Fibroblast of lung (primary cell): ENCODE results near the gene TMEM120B.

Experiments
- EZH2 ChIP-seq: IDR thresholded peaks from 2 replicates; pipeline ENCODE4 v1.5.1; 2012; ENCODE audit warnings: low read length, control low read depth, mild to moderate bottlenecking; ENCODE audit errors: missing control alignments
- TF ChIP-seq, protein P1 (sequence below), 2 donors: IDR thresholded peaks in 1 of 2; conservative IDR thresholded peaks in 1 of 2; 1 replicate in 1 of 2; 2 replicates in 1 of 2; pipeline ENCODE4 v1.5.1; 2011 to 2012; ENCODE audit warnings: low read length in 2 of 2, control low read depth in 1 of 2, inconsistent platforms in 1 of 2, low read depth in 1 of 2, mild to moderate bottlenecking in 1 of 2

DNA sequence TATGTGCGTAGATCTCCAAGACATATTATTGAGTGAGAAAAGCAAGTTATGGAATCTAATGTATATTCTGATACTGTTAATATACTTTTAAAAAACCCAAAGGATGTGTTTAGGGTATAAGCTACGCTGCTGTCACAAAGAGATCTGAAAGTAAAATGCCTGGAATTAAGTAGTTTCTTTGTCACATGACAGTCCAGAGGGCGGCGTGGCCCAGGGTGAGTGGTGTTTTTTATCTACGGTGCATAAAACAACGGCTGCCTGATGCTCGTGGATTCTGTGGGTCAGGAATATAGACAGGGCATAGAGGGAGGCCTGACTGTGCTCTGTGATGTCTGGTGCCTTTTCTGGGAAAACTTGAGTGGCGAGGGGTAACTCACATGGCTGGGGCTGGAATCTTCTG lies 21.3 kb downstream of the TMEM120B start:
- TF ChIP-seq, protein P1, sequence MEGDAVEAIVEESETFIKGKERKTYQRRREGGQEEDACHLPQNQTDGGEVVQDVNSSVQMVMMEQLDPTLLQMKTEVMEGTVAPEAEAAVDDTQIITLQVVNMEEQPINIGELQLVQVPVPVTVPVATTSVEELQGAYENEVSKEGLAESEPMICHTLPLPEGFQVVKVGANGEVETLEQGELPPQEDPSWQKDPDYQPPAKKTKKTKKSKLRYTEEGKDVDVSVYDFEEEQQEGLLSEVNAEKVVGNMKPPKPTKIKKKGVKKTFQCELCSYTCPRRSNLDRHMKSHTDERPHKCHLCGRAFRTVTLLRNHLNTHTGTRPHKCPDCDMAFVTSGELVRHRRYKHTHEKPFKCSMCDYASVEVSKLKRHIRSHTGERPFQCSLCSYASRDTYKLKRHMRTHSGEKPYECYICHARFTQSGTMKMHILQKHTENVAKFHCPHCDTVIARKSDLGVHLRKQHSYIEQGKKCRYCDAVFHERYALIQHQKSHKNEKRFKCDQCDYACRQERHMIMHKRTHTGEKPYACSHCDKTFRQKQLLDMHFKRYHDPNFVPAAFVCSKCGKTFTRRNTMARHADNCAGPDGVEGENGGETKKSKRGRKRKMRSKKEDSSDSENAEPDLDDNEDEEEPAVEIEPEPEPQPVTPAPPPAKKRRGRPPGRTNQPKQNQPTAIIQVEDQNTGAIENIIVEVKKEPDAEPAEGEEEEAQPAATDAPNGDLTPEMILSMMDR (conservative IDR thresholded peaks at IDR 0.05 in 1 of 2, IDR thresholded peaks at IDR 0.05 in 1 of 2; ENCODE audit: low read depth in 1 of 2, low read length in 2 of 2) = no peak
- no peak for TF ChIP-seq EZH2
